BLaER1 treated with 17β-estradiol and CSF1 and Interleukin-3, amounts not matched to agents 10 nM and 100 nM (cell line): ENCODE data around the gene RBMS1.

Source experiments
- H3K27ac ChIP-seq, 11 experiments: shearing (Covaris generic); formaldehyde crosslinking; 2 replicates each; pipeline ENCODE4 v1.8.1; 2022
- H3K27me3 ChIP-seq, 11 experiments: shearing (Covaris generic); formaldehyde crosslinking; 2 replicates each; pipeline ENCODE4 v1.8.1; 2022
- H3K36me3 ChIP-seq, 11 experiments: shearing (Covaris generic); formaldehyde crosslinking; 2 replicates each; pipeline ENCODE4 v1.8.1; 2022
- H3K4me1 ChIP-seq, 10 experiments: shearing (Covaris generic); formaldehyde crosslinking; 2 replicates each; pipeline ENCODE4 v1.8.1; 2022
- H3K4me2 ChIP-seq, 11 experiments: shearing (Covaris generic); formaldehyde crosslinking; 2 replicates each; pipeline ENCODE4 v1.8.1; 2022
- H3K4me3 ChIP-seq, 10 experiments: shearing (Covaris generic); formaldehyde crosslinking; 2 replicates each; pipeline ENCODE4 v1.8.1; 2022
- H3K9ac ChIP-seq, 11 experiments: shearing (Covaris generic); formaldehyde crosslinking; 2 replicates each; pipeline ENCODE4 v1.8.1; 2022
- H3K9me3 ChIP-seq, 11 experiments: shearing (Covaris generic); formaldehyde crosslinking; replicated peaks in 1 of 11; 2 replicates each; pipeline ENCODE4 v1.8.1; 2022
- H4K20me1 ChIP-seq, 11 experiments: shearing (Covaris generic); formaldehyde crosslinking; 2 replicates each; pipeline ENCODE4 v1.8.1; 2022
- Cebpa-rat ChIP-seq, 11 experiments: shearing (Covaris generic); IDR thresholded peaks; 2 replicates each; pipeline ENCODE4 v1.8.1; 2022

Gene RBMS1

GRCh38 chr2:160474891-160475787 is 18.5 kb downstream of the RBMS1 start:
- TF ChIP-seq Cebpa-rat (IDR thresholded peaks at IDR 0.05), result no peak
- H3K9ac ChIP-seq, result no peak overlapping the region

GRCh38 chr2:160474319-160474645 is 19.3 kb downstream of the RBMS1 start:
- Histone ChIP-seq H3K4me2 (no peak overlapping the region), H3K27me3 (no peaks in the 10 kb centered on the region), H4K20me1 (no peaks in the 10 kb centered on the region), H3K9ac (no peak overlapping the region), H3K4me1 (no peaks in the 10 kb centered on the region), H3K4me3 (no peak overlapping the region), H3K36me3 (no peaks in the 10 kb centered on the region), H3K9me3 (no peaks in the 10 kb centered on the region), H3K27ac (no peak overlapping the region)
- no peak for TF ChIP-seq Cebpa-rat (IDR thresholded peaks at IDR 0.05)

More at GRCh38 chr2:160474891-160475787, 18.5 kb downstream of the RBMS1 start:
- Histone ChIP-seq H3K36me3 (no peaks in the 10 kb centered on the region), H3K4me3 (no peak overlapping the region), H3K27ac (no peak overlapping the region), H3K4me1 (no peaks in the 10 kb centered on the region), H3K27me3 (no peaks in the 10 kb centered on the region), H3K9me3 (no peaks in the 10 kb centered on the region), H3K4me2 (no peak overlapping the region), H4K20me1 (no peaks in the 10 kb centered on the region)

GRCh38 chr2:160473468-160474318 is 19.9 kb downstream of the RBMS1 start:
- H3K36me3 ChIP-seq, result no peaks in the 10 kb centered on the region
- no peaks in the 10 kb centered on the region for H3K9me3 ChIP-seq
- H3K4me2 ChIP-seq, result no peak overlapping the region
- no peak for TF ChIP-seq Cebpa-rat (IDR thresholded peaks at IDR 0.05)
- no peaks in the 10 kb centered on the region for H3K4me1 ChIP-seq
- H4K20me1 ChIP-seq, result no peaks in the 10 kb centered on the region
- no peaks in the 10 kb centered on the region for H3K27me3 ChIP-seq
- H3K27ac ChIP-seq, result no peak overlapping the region
- no peak overlapping the region for H3K9ac ChIP-seq
- H3K4me3 ChIP-seq, result no peak overlapping the region

- Histone ChIP-seq H3K4me1 (no peaks in the 10 kb centered on the region), H3K4me3 (no peak overlapping the region), H3K4me2 (no peak overlapping the region), H3K9ac (no peak overlapping the region), H4K20me1 (no peaks in the 10 kb centered on the region), H3K27me3 (no peaks in the 10 kb centered on the region), H3K36me3 (no peaks in the 10 kb centered on the region), H3K27ac (no peak overlapping the region), H3K9me3 (no peaks in the 10 kb centered on the region)
- TF ChIP-seq Cebpa-rat (IDR thresholded peaks at IDR 0.05), result no peak
These were observed 20.8 kb downstream of the RBMS1 start for GRCh38 chr2:160472839-160473251.

- Histone ChIP-seq H3K9ac (no peak overlapping the region), H4K20me1 (no peaks in the 10 kb centered on the region), H3K4me2 (no peak overlapping the region), H3K27me3 (no peaks in the 10 kb centered on the region), H3K4me1 (no peaks in the 10 kb centered on the region), H3K36me3 (no peaks in the 10 kb centered on the region), H3K9me3 (no peaks in the 10 kb centered on the region), H3K4me3 (no peak overlapping the region), H3K27ac (no peak overlapping the region)
- TF ChIP-seq Cebpa-rat (IDR thresholded peaks at IDR 0.05), result no peak
These were observed 21.7 kb downstream of the RBMS1 start for GRCh38 chr2:160471950-160472349.

GRCh38 chr2:160469621-160470204 is 23.9 kb downstream of the RBMS1 start:
- Histone ChIP-seq H3K4me2 (no peak overlapping the region), H3K27ac (no peak overlapping the region), H3K9me3 (no peaks in the 10 kb centered on the region), H3K36me3 (no peaks in the 10 kb centered on the region), H4K20me1 (no peaks in the 10 kb centered on the region), H3K27me3 (no peaks in the 10 kb centered on the region), H3K4me1 (no peaks in the 10 kb centered on the region), H3K4me3 (no peak overlapping the region), H3K9ac (no peak overlapping the region)
- no peak for TF ChIP-seq Cebpa-rat (IDR thresholded peaks at IDR 0.05)

GRCh38 chr2:160469164-160469563 is 24.4 kb downstream of the RBMS1 start:
- H3K4me1 ChIP-seq, result no peaks in the 10 kb centered on the region
- no peak overlapping the region for H3K4me3 ChIP-seq
- no peaks in the 10 kb centered on the region for H4K20me1 ChIP-seq
- H3K36me3 ChIP-seq, result no peaks in the 10 kb centered on the region
- no peak overlapping the region for H3K27ac ChIP-seq
- TF ChIP-seq Cebpa-rat (IDR thresholded peaks at IDR 0.05), result no peak
- H3K9ac ChIP-seq, result no peak overlapping the region
- no peaks in the 10 kb centered on the region for H3K9me3 ChIP-seq
- no peaks in the 10 kb centered on the region for H3K27me3 ChIP-seq
- H3K4me2 ChIP-seq, result no peak overlapping the region

GRCh38 chr2:160467086-160467485 is 26.5 kb downstream of the RBMS1 start:
- H3K4me2 ChIP-seq, result no peak overlapping the region
- H4K20me1 ChIP-seq, result no peaks in the 10 kb centered on the region
- TF ChIP-seq Cebpa-rat (IDR thresholded peaks at IDR 0.05), result no peak
- no peaks in the 10 kb centered on the region for H3K36me3 ChIP-seq
- no peak overlapping the region for H3K27ac ChIP-seq
- H3K4me3 ChIP-seq, result no peak overlapping the region
- H3K9me3 ChIP-seq, result no peaks in the 10 kb centered on the region
- H3K4me1 ChIP-seq, result no peaks in the 10 kb centered on the region
- no peaks in the 10 kb centered on the region for H3K27me3 ChIP-seq
- no peak overlapping the region for H3K9ac ChIP-seq

GRCh38 chr2:160465406-160465805 is 28.2 kb downstream of the RBMS1 start:
- Histone ChIP-seq H3K4me2 (no peak overlapping the region), H3K9me3 (no peaks in the 10 kb centered on the region), H3K27ac (no peak overlapping the region), H3K4me3 (no peak overlapping the region), H4K20me1 (no peaks in the 10 kb centered on the region), H3K9ac (no peak overlapping the region), H3K4me1 (no peaks in the 10 kb centered on the region), H3K36me3 (no peaks in the 10 kb centered on the region), H3K27me3 (no peaks in the 10 kb centered on the region)
- no peak for TF ChIP-seq Cebpa-rat (IDR thresholded peaks at IDR 0.05)
